BJ (cell line): ENCODE results near the gene GPR152. TPM values are rescaled to one million over a fixed set of nuclear protein-coding genes. Genes with fewer than 3 reads are reported as not detected.

Experiments
- CTCF ChIA-PET: fragments of 350-600 bp; formaldehyde crosslinking; extraction: SDS; loops from one replicate; lab custom pipeline; 2021; ENCODE audit warnings: antibody characterized with exemption, inconsistent platforms; lab: Yijun Ruan, JAX
- POLR2A ChIA-PET: fragments of 300-600 bp; sonication (Branson Sonifier 250); formaldehyde crosslinking; extraction: SDS; loops from one replicate; lab custom pipeline; 2021; ENCODE audit warnings: antibody characterized with exemption; lab: Charles Lee
- DNase-seq: peaks from one replicate; pipeline ENCODE4 v3.0.0-alpha.2; 2011; ENCODE audit warnings: low read depth
- H3K27me3 ChIP-seq: 2 replicates; pipeline ENCODE4 v1.6.0; 2011; ENCODE audit warnings: low read length; ENCODE audit not compliant: control insufficient read depth, insufficient read depth
- H3K36me3 ChIP-seq: 2 replicates; pipeline ENCODE4 v1.5.1; 2011; ENCODE audit warnings: low read length; ENCODE audit not compliant: control insufficient read depth, insufficient read depth
- H3K4me3 ChIP-seq: 2 replicates; pipeline ENCODE4 v1.5.1; 2011; ENCODE audit warnings: low read depth, mild to moderate bottlenecking, control low read depth, low read length
- polyA plus RNA-seq: library from polyadenylated mRNA; depleted of rRNA; stranded (reverse); fragments of >200 nt; gene quantifications from 2 replicates; pipeline ENCODE4 v1.2.3, GENCODE V29; 2011
- TF ChIP-seq, protein P1 (sequence below): IDR thresholded peaks from 2 replicates; pipeline ENCODE4 v1.5.1; 2011; ENCODE audit warnings: low read depth, mild to moderate bottlenecking, control low read depth, inconsistent platforms, low read length, moderate library complexity; ENCODE audit not compliant: insufficient read depth

Gene GPR152
- polyA plus RNA-seq, 1 experiment: not detected

DNA sequence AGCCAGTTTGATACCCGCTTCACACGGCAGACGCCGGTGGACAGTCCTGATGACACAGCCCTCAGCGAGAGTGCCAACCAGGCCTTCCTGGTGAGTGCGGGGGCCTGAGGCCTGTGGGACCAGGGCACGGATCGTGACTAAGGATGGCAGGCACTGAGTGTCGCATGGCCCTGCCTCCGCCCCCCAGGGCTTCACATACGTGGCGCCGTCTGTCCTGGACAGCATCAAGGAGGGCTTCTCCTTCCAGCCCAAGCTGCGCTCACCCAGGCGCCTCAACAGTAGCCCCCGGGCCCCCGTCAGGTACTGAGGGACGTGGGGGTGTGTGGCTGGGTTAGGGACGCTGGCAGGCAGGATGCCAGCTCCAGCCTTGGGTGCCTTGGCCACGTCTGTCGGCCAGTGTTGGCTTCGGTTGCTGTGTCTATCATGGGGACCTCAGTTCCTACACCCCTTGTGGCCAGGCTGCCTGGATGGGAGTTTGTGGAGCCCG lies 18.1 kb downstream of the GPR152 start:
- no peak for DNase-seq
- ChIA-PET CTCF (no interaction called here), POLR2A (no interaction called here)
- H3K27me3 ChIP-seq: no peaks in the 10 kb centered on the region
- TF ChIP-seq, protein P1, sequence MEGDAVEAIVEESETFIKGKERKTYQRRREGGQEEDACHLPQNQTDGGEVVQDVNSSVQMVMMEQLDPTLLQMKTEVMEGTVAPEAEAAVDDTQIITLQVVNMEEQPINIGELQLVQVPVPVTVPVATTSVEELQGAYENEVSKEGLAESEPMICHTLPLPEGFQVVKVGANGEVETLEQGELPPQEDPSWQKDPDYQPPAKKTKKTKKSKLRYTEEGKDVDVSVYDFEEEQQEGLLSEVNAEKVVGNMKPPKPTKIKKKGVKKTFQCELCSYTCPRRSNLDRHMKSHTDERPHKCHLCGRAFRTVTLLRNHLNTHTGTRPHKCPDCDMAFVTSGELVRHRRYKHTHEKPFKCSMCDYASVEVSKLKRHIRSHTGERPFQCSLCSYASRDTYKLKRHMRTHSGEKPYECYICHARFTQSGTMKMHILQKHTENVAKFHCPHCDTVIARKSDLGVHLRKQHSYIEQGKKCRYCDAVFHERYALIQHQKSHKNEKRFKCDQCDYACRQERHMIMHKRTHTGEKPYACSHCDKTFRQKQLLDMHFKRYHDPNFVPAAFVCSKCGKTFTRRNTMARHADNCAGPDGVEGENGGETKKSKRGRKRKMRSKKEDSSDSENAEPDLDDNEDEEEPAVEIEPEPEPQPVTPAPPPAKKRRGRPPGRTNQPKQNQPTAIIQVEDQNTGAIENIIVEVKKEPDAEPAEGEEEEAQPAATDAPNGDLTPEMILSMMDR: no peak
- H3K4me3 ChIP-seq: no peak overlapping the region
- H3K36me3 ChIP-seq: peaks cover 37% of the 10 kb centered on the region

- ChIA-PET POLR2A (no interaction called here), CTCF (no interaction called here)
- Histone ChIP-seq H3K27me3 (no peaks in the 10 kb centered on the region), H3K4me3 (no peak overlapping the region), H3K36me3 (peaks cover 35% of the 10 kb centered on the region)
- no peak for DNase-seq
- TF ChIP-seq, protein P1: no peak
Measured at GRCh38 chr11:67433536-67434394, 18.8 kb downstream of the GPR152 start.

DNA sequence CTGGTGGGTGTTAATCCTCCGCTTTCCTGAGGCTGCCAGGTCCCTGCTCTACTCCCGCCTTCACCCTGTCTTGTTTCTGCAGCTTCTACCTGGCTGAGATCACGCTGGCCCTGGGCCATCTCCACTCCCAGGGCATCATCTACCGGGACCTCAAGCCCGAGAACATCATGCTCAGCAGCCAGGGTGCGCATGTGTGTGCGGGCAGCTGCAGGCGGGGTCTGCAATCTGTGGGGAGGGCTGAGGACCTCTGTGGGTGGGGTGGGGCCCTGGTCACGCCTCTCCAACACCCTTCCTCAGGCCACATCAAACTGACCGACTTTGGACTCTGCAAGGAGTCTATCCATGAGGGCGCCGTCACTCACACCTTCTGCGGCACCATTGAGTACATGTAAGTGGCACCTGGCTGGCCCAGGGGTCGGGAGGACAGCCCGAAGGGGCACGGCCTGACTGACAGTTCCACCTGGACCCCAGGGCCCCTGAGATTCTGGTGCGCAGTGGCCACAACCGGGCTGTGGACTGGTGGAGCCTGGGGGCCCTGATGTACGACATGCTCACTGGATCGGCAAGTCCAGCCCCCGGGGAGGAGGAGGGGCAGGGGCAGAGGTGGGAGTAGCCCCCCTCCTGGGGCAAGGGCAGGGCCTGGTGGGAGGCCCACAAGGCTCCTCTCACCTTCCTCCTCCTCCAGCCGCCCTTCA lies 19.7 kb downstream of the GPR152 start:
- Histone ChIP-seq H3K27me3 (no peaks in the 10 kb centered on the region), H3K36me3 (peaks cover 33% of the 10 kb centered on the region), H3K4me3 (no peak overlapping the region)
- POLR2A ChIA-PET: no interaction called here
- DNase-seq: no peak
- CTCF ChIA-PET: no interaction called here
- TF ChIP-seq, protein P1: no peak

GRCh38 chr11:67431346-67432249 lies 20.9 kb downstream of the GPR152 start:
- no peak for DNase-seq
- POLR2A ChIA-PET: no interaction called here
- TF ChIP-seq, protein P1: no peak
- Histone ChIP-seq H3K4me3 (no peak overlapping the region), H3K27me3 (no peaks in the 10 kb centered on the region), H3K36me3 (peaks cover 32% of the 10 kb centered on the region)
- CTCF ChIA-PET: no interaction called here

- no peaks in the 10 kb centered on the region for H3K27me3 ChIP-seq
- TF ChIP-seq, protein P1: no peak
- no peak overlapping the region for H3K4me3 ChIP-seq
- H3K36me3 ChIP-seq: peaks cover 27% of the 10 kb centered on the region
- ChIA-PET POLR2A (no interaction called here), CTCF (interaction anchor here (0.7 kb wide), 1 partner anchor 60 kb away, joined by 3 read pairs; no protein-coding TSS in a partner anchor)
- DNase-seq: no peak
Measured at GRCh38 chr11:67429722-67430121, 22.8 kb downstream of the GPR152 start.
